T-cell (primary cell): Measurements from ENCODE around the gene SPOCK1. TPM values are rescaled to one million over a fixed set of nuclear protein-coding genes. Genes with fewer than 3 reads are reported as not detected.

Source experiments
- ATAC-seq, 4 experiments: fragments of 200-7000 bp in 3 of 4; fragments of 150-1000 bp in 1 of 4; cut with Tn5 transposase; replicated peaks in 1 of 4; 1 replicate in 3 of 4; 2 replicates in 1 of 4; pipeline ENCODE4 v1.10.0; 2021; ENCODE audit warnings: moderate library complexity in 3 of 4, mild to moderate bottlenecking in 2 of 4, moderate number of reproducible peaks in 1 of 4
- CTCF ChIA-PET, 2 donors: fragments of 300-600 bp; sonication (Branson Sonifier 250); formaldehyde crosslinking; loops; one replicate each; lab custom pipeline; 2022; ENCODE audit warnings: antibody characterized with exemption in 2 of 2; lab: Charles Lee
- POLR2A ChIA-PET, 2 donors: fragments of 300-600 bp; sonication (Branson Sonifier 250); formaldehyde crosslinking; loops; one replicate each; lab custom pipeline; 2022; ENCODE audit warnings: antibody characterized with exemption in 2 of 2; lab: Charles Lee
- DNase-seq, 35 experiments: peaks; one replicate each; pipeline versions ENCODE4 v3.0.0 to v3.0.0-alpha.2; 2013 to 2023
- H3K27ac ChIP-seq: one replicate; pipeline ENCODE4 v1.5.1; 2013; ENCODE audit warnings: low read length
- H3K27me3 ChIP-seq, 2 experiments: replicated peaks in 1 of 2; 1 replicate in 1 of 2; 2 replicates in 1 of 2; pipeline versions ENCODE4 v1.6.1 to v1.7.0; 2013; ENCODE audit warnings: low read length in 1 of 2, mixed read lengths in 1 of 2; ENCODE audit not compliant: control insufficient read depth in 2 of 2, insufficient read depth in 2 of 2; ENCODE audit errors: extremely low read depth in 1 of 2
- H3K36me3 ChIP-seq, 2 donors: 1 replicate in 1 of 2; 2 replicates in 1 of 2; pipeline versions ENCODE4 v1.6.1 to v1.7.0; 2013; ENCODE audit warnings: low read length in 1 of 2; ENCODE audit not compliant: control insufficient read depth in 2 of 2, insufficient read depth in 1 of 2; ENCODE audit errors: extremely low read depth in 1 of 2
- H3K4me1 ChIP-seq, 2 experiments: 1 replicate in 1 of 2; 2 replicates in 1 of 2; pipeline versions ENCODE4 v1.6.1 to v1.7.0; 2013; ENCODE audit warnings: low read length in 2 of 2, mixed read lengths in 1 of 2; ENCODE audit not compliant: insufficient read depth in 2 of 2, control insufficient read depth in 1 of 2; ENCODE audit errors: extremely low read depth in 1 of 2
- H3K4me3 ChIP-seq, 2 donors: 1 replicate in 1 of 2; 2 replicates in 1 of 2; pipeline versions ENCODE4 v1.5.1 to v1.7.0; 2013; ENCODE audit warnings: mild to moderate bottlenecking in 2 of 2, low read length in 1 of 2, moderate library complexity in 1 of 2; ENCODE audit not compliant: control insufficient read depth in 1 of 2; ENCODE audit errors: extremely low read depth in 1 of 2
- H3K9me3 ChIP-seq: 2 replicates; pipeline ENCODE4 v1.7.0; 2013
- H3K27ac Mint-ChIP-seq, 2 donors: one replicate each; pipeline ENCODE4 v1.8.0; 2020 to 2021; ENCODE audit warnings: mild to moderate bottlenecking in 2 of 2, mixed read lengths in 2 of 2
- H3K27me3 Mint-ChIP-seq, 2 donors: one replicate each; pipeline ENCODE4 v1.8.0; 2021 to 2022; ENCODE audit warnings: mixed read lengths in 2 of 2
- H3K36me3 Mint-ChIP-seq: one replicate; pipeline ENCODE4 v1.8.0; 2021; ENCODE audit warnings: mixed read lengths
- H3K4me1 Mint-ChIP-seq, 3 donors: one replicate each; pipeline ENCODE4 v1.8.0; 2020 to 2022; ENCODE audit warnings: mixed read lengths in 3 of 3, mild to moderate bottlenecking in 1 of 3
- H3K4me3 Mint-ChIP-seq, 3 donors: one replicate each; pipeline ENCODE4 v1.8.0; 2020 to 2022; ENCODE audit warnings: mild to moderate bottlenecking in 3 of 3, mixed read lengths in 3 of 3, moderate library complexity in 3 of 3
- H3K9me3 Mint-ChIP-seq, 3 donors: one replicate each; pipeline ENCODE4 v1.8.0; 2020 to 2022; ENCODE audit warnings: mixed read lengths in 3 of 3
- WGBS: methylation state at CpG from one replicate; pipeline ENCODE4 v1.1.5; 2013; ENCODE audit warnings: missing lambda C conversion rate; ENCODE audit not compliant: insufficient coverage; 5-methylcytosine and 5-hydroxymethylcytosine counted together
- total RNA-seq, 35 experiments: library from RNA in 6 of 35; stranded (reverse) in 6 of 35; fragments of 120-200 nt in 1 of 35; gene quantifications; one replicate each; pipeline versions ENCODE4 v1.2.1 to v1.2.4 and lab custom pipeline; 2013 to 2026

The SPOCK1 gene
- total RNA-seq, 5 donors from 2014 or later (not counting 1 experiment from before 2014, with no cell fraction given) = 0.57 TPM; not detected in 4

GRCh38 chr5:137361280-137361679 lies 137.8 kb downstream of the SPOCK1 start:
- Histone ChIP-seq H3K36me3 (no peaks in the 10 kb centered on the region), H3K9me3 (no peaks in the 10 kb centered on the region), H3K27me3 (no peaks in the 10 kb centered on the region), H3K27ac (no peak overlapping the region), H3K4me3 (no peak overlapping the region), H3K4me1 (no peaks in the 10 kb centered on the region)
- H3K27me3 Mint-ChIP-seq = peaks cover 2 to 15% of the 10 kb centered on the region in 2 donors
- H3K4me1 Mint-ChIP-seq = no peaks in the 10 kb centered on the region
- ATAC-seq (no peak), DNase-seq (no peak)
- WGBS = no CpG with 5 or more reads among the region's 2 CpGs
- H3K4me3 Mint-ChIP-seq = no peak overlapping the region
- POLR2A ChIA-PET = no interaction called here
- CTCF ChIA-PET = no interaction called here
- no peaks in the 10 kb centered on the region for H3K36me3 Mint-ChIP-seq
- H3K9me3 Mint-ChIP-seq = peaks cover 0 to 3% (median 0%) of the 10 kb centered on the region in 3 donors
- no peak overlapping the region for H3K27ac Mint-ChIP-seq

GRCh38 chr5:137360607-137361006 lies 138.5 kb downstream of the SPOCK1 start:
- H3K4me3 Mint-ChIP-seq = no peak overlapping the region
- CTCF ChIA-PET = no interaction called here

GRCh38 chr5:137359941-137360340 lies 139.2 kb downstream of the SPOCK1 start:
- peaks cover 0 to 6% of the 10 kb centered on the region in 2 experiments for H3K27me3 ChIP-seq
- H3K4me3 ChIP-seq = no peak overlapping the region
- Mint-ChIP-seq H3K27me3 (peaks cover 4 to 20% of the 10 kb centered on the region in 2 donors), H3K27ac (no peak overlapping the region), H3K9me3 (peaks cover 0 to 3% (median 0%) of the 10 kb centered on the region in 3 donors), H3K4me1 (no peaks in the 10 kb centered on the region), H3K4me3 (no peak overlapping the region), H3K36me3 (no peaks in the 10 kb centered on the region)
- H3K27ac ChIP-seq = no peak overlapping the region
- no peaks in the 10 kb centered on the region for H3K9me3 ChIP-seq
- no peak for DNase-seq
- ChIA-PET POLR2A (no interaction called here), CTCF (interaction anchor here in 1 of 2 donors (0.6 kb wide), 1 partner anchor 32 kb away, joined by 3 read pairs; no protein-coding TSS in a partner anchor)
- H3K36me3 ChIP-seq = no peaks in the 10 kb centered on the region
- ATAC-seq = no peak
- no peaks in the 10 kb centered on the region for H3K4me1 ChIP-seq

More at GRCh38 chr5:137360607-137361006, 138.5 kb downstream of the SPOCK1 start:
- ATAC-seq (no peak), DNase-seq (no peak)
- no peak overlapping the region for H3K4me3 ChIP-seq
- Mint-ChIP-seq H3K4me1 (no peaks in the 10 kb centered on the region), H3K36me3 (no peaks in the 10 kb centered on the region), H3K27me3 (peaks cover 4 to 20% of the 10 kb centered on the region in 2 donors), H3K9me3 (peaks cover 0 to 3% (median 0%) of the 10 kb centered on the region in 3 donors), H3K27ac (no peak overlapping the region)
- POLR2A ChIA-PET = no interaction called here
- no peak overlapping the region for H3K27ac ChIP-seq
- H3K36me3 ChIP-seq = no peaks in the 10 kb centered on the region
- H3K4me1 ChIP-seq = no peaks in the 10 kb centered on the region
- peaks cover 0 to 4% of the 10 kb centered on the region in 2 experiments for H3K27me3 ChIP-seq
- H3K9me3 ChIP-seq = no peaks in the 10 kb centered on the region

- Histone ChIP-seq H3K4me3 (no peak overlapping the region), H3K9me3 (no peaks in the 10 kb centered on the region), H3K36me3 (no peaks in the 10 kb centered on the region), H3K27ac (no peak overlapping the region), H3K27me3 (peaks cover 0 to 9% of the 10 kb centered on the region in 2 experiments), H3K4me1 (no peaks in the 10 kb centered on the region)
- ChIA-PET POLR2A (no interaction called here), CTCF (no interaction called here)
- peaks cover 6 to 22% of the 10 kb centered on the region in 2 donors for H3K27me3 Mint-ChIP-seq
- H3K27ac Mint-ChIP-seq = no peak overlapping the region
- H3K4me3 Mint-ChIP-seq = no peak overlapping the region
- WGBS = 60% methylated on average over 2 of the region's 3 CpGs
- no peaks in the 10 kb centered on the region for H3K4me1 Mint-ChIP-seq
- no peak for ATAC-seq
- H3K36me3 Mint-ChIP-seq = no peaks in the 10 kb centered on the region
- DNase-seq = no peak
- H3K9me3 Mint-ChIP-seq = no peaks in the 10 kb centered on the region
Observed at GRCh38 chr5:137357436-137357835, 141.7 kb downstream of the SPOCK1 start.

GRCh38 chr5:137356127-137356526 lies 143.0 kb downstream of the SPOCK1 start:
- no peak for DNase-seq
- Histone ChIP-seq H3K9me3 (no peaks in the 10 kb centered on the region), H3K27ac (no peak overlapping the region), H3K36me3 (no peaks in the 10 kb centered on the region), H3K4me1 (no peaks in the 10 kb centered on the region), H3K27me3 (peaks cover 0 to 11% of the 10 kb centered on the region in 2 experiments), H3K4me3 (no peak overlapping the region)
- H3K27me3 Mint-ChIP-seq = peaks cover 6 to 19% of the 10 kb centered on the region in 2 donors
- H3K4me3 Mint-ChIP-seq = no peak overlapping the region
- H3K9me3 Mint-ChIP-seq = no peaks in the 10 kb centered on the region
- H3K27ac Mint-ChIP-seq = no peak overlapping the region
- ChIA-PET POLR2A (no interaction called here), CTCF (no interaction called here)
- no peak for ATAC-seq
- H3K4me1 Mint-ChIP-seq = no peaks in the 10 kb centered on the region
- WGBS = 75% methylated on average over 2 of the region's 4 CpGs
- H3K36me3 Mint-ChIP-seq = no peaks in the 10 kb centered on the region

GRCh38 chr5:137355708-137356107 lies 143.4 kb downstream of the SPOCK1 start:
- peaks cover 6 to 19% of the 10 kb centered on the region in 2 donors for H3K27me3 Mint-ChIP-seq
- WGBS = 85% methylated on average over 4 of the region's 4 CpGs
- no peaks in the 10 kb centered on the region for H3K36me3 Mint-ChIP-seq
- no peak overlapping the region for H3K27ac Mint-ChIP-seq
- H3K4me3 Mint-ChIP-seq = no peak overlapping the region
- H3K9me3 ChIP-seq = no peaks in the 10 kb centered on the region
- ChIA-PET CTCF (no interaction called here), POLR2A (no interaction called here)
- DNase-seq (no peak), ATAC-seq (no peak)
- no peaks in the 10 kb centered on the region for H3K4me1 ChIP-seq
- no peaks in the 10 kb centered on the region for H3K4me1 Mint-ChIP-seq
- no peaks in the 10 kb centered on the region for H3K9me3 Mint-ChIP-seq
- H3K27me3 ChIP-seq = peaks cover 0 to 11% of the 10 kb centered on the region in 2 experiments
- H3K36me3 ChIP-seq = no peaks in the 10 kb centered on the region
- H3K4me3 ChIP-seq = no peak overlapping the region
- H3K27ac ChIP-seq = no peak overlapping the region

- H3K36me3 Mint-ChIP-seq = no peaks in the 10 kb centered on the region
- peaks cover 10 to 18% of the 10 kb centered on the region in 2 donors for H3K27me3 Mint-ChIP-seq
Observed at GRCh38 chr5:137352095-137352494, 147.0 kb downstream of the SPOCK1 start.

More at GRCh38 chr5:137352095-137352494, 147.0 kb downstream of the SPOCK1 start:
- H3K4me3 Mint-ChIP-seq = no peak overlapping the region
- peaks cover 0 to 11% of the 10 kb centered on the region in 2 experiments for H3K27me3 ChIP-seq
- no peaks in the 10 kb centered on the region for H3K9me3 ChIP-seq
- H3K4me1 Mint-ChIP-seq = no peaks in the 10 kb centered on the region
- H3K4me1 ChIP-seq = no peaks in the 10 kb centered on the region
- no peaks in the 10 kb centered on the region for H3K36me3 ChIP-seq
- no peak overlapping the region for H3K27ac ChIP-seq
- no peak overlapping the region for H3K4me3 ChIP-seq
- peaks cover 0 to 5% (median 0%) of the 10 kb centered on the region in 3 donors for H3K9me3 Mint-ChIP-seq
- no CpG with 5 or more reads among the region's 5 CpGs for WGBS
- DNase-seq (no peak), ATAC-seq (no peak)
- ChIA-PET CTCF (no interaction called here), POLR2A (no interaction called here)
- H3K27ac Mint-ChIP-seq = no peak overlapping the region
